AG09319 (cell line): ENCODE results near the gene GLIS1.

Experiments used
- DNase-seq: peaks from one replicate; pipeline ENCODE4 v3.0.0-alpha.2; 2010; ENCODE audit warnings: low read depth; ENCODE audit errors: extremely low read depth
- CTCF ChIP-seq: IDR thresholded peaks from 2 replicates; pipeline ENCODE4 v1.5.1; 2011; ENCODE audit warnings: low read depth, mild to moderate bottlenecking, inconsistent platforms, low read length, moderate library complexity

The GLIS1 gene

GRCh38 chr1:53641481-53642214 lies 97.3 kb downstream of the GLIS1 start:
- no peak for TF ChIP-seq CTCF
- DNase-seq: no peak

DNA sequence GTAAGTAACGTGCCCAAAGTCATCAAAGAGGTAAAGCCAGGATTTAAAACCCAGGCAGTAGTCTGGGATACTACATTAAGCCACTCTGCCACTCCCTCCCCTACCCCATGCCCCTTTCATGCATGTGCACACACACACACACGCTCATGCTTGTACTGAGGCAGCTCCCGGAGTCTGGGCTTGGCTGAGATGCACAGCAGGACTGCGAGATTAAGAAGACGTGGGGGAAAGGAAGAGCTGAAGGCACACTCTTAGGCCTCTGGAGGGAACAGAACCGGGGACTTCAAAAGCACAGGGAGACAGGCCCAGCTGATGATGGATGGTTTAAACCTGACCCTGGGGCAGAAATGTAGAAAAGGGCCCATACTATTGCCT lies 98.3 kb downstream of the GLIS1 start:
- TF ChIP-seq CTCF: no peak
- no peak for DNase-seq

DNA sequence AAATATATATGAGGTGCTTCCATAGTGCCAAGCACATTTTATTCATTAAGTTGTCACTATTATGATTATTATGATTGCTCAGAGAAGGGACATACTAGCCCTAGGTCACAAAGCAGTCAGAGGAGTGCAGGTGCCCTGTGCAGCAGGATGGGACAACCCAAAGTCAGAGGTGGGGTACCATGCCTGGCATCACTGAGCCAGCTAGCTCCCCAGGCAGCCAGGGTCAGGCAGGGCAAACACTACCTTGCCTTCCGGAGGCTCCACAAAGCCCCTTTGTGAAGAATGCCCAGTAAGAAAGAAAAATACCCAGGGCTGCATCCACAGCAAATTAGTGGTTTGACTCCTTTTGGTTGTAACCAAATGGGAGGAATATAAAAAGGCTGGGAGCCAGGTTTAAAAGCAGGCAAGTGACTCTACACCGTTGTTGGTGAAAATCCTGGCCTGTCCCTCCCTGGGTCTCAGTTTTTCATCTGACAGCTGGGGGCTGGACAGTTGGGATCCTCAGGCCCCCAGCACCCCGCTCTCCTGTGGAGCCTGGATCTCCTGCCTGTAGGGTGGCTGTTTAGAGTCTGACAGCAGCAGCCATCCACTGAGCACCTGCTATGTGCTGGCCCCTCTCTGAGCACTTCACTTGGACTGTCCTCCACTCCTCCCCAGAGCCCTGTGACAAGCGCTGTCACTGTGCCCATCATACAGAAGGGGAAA lies 98.8 kb downstream of the GLIS1 start:
- no peak for DNase-seq
- TF ChIP-seq CTCF: no peak

GRCh38 chr1:53639251-53639763 lies 99.7 kb downstream of the GLIS1 start:
- no peak for TF ChIP-seq CTCF
- DNase-seq: no peak

GRCh38 chr1:53638360-53639035 lies 100.5 kb downstream of the GLIS1 start:
- DNase-seq: no peak
- no peak for TF ChIP-seq CTCF

DNA sequence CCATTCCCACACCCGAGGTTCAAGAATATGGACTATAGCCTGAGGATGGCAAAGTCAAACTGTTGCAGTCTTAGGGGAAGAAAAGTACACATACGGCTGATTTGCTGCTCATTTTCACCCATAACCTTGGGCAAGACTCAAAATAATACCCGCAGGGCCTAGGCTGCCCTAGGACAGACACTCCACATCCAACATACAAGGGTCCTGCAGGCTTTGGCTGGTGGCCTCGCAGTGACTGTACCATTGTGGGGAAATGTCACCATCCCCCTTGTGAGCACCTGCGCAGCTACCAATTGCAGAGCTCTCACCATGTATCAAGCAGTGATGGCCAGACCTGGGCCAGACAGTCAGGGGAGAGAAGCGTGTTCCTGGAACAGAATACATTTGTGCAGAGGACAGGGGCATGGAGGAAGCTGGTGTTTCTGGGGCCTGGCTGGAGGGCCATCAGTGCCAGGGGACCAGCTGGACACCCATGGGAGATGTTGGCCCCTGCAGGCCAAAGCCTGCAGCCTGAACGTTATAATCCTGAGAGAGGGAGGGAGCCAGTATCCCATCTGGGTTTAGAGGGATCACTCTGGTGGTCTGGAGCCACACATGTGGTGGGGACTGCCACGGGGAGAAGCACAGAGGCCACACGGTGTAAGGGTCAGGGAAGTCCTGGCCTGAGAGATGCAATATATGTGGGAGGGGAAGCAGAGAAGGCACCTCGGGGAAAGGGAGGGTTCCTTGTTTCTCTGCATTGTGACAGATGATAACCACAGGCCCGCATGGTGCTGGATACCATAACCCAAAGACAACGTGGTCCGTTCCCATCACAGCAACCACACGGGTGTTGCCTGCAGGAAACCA lies 101.2 kb downstream of the GLIS1 start:
- no peak for DNase-seq
- no peak for TF ChIP-seq CTCF
